GM21825 (cell line): Measurements from ENCODE around the gene NTHL1.

Experiments used
- ATAC-seq: cut with Tn5 transposase; IDR thresholded peaks from one replicate; pipeline ENCODE4 v1.9.1; 2021; ENCODE audit warnings: mild to moderate bottlenecking, moderate library complexity; ENCODE audit not compliant: unreplicated experiment

Gene NTHL1

GRCh38 chr16:2047330-2048115, at the start of gene NTHL1, which contains the start of gene TSC2:
Gene NTHL1, minus strand, starts transcription at chr16:2047834. Its CDS starts 11 bp downstream, at chr16:2047823.
Gene TSC2, plus strand, starts transcription at chr16:2047985. Its CDS starts 631 bp downstream, at chr16:2048616.
- ATAC-seq, result peak; percentile 84

- no peak for ATAC-seq
Measured at GRCh38 chr16:2096853-2097595, 49.4 kb upstream of the NTHL1 start.

GRCh38 chr16:2095918-2096582, 48.4 kb upstream of the NTHL1 start:
- no peak for ATAC-seq

- ATAC-seq, result no peak
Measured at GRCh38 chr16:2095315-2095853, 47.8 kb upstream of the NTHL1 start.

- ATAC-seq, result no peak
Measured at GRCh38 chr16:2093793-2094192, 46.2 kb upstream of the NTHL1 start.

GRCh38 chr16:2092866-2093265, 45.2 kb upstream of the NTHL1 start:
- ATAC-seq, result no peak

- ATAC-seq, result no peak
Measured at GRCh38 chr16:2092256-2092620, 44.6 kb upstream of the NTHL1 start.

- no peak for ATAC-seq
Measured at GRCh38 chr16:2091547-2092255, 44.1 kb upstream of the NTHL1 start.

GRCh38 chr16:2090777-2091546, 43.3 kb upstream of the NTHL1 start:
- ATAC-seq, result no peak

- ATAC-seq, result no peak
Measured at GRCh38 chr16:2090481-2090776, 42.8 kb upstream of the NTHL1 start.

GRCh38 chr16:2089706-2090480, 42.3 kb upstream of the NTHL1 start:
- ATAC-seq, result no peak

- ATAC-seq, result no peak
Measured at GRCh38 chr16:2088759-2089358, 41.2 kb upstream of the NTHL1 start.

GRCh38 chr16:2087748-2088631, 40.4 kb upstream of the NTHL1 start:
- no peak for ATAC-seq

GRCh38 chr16:2086812-2087747, 39.4 kb upstream of the NTHL1 start:
- ATAC-seq, result no peak

GRCh38 chr16:2086106-2086742, 38.6 kb upstream of the NTHL1 start:
- ATAC-seq, result no peak

- ATAC-seq, result no peak
Measured at GRCh38 chr16:2085669-2086068, 38.0 kb upstream of the NTHL1 start.
